ENCODE measurements around the gene DENND2C.

The DENND2C gene

GRCh38 chr1:114688526-114688925 is 18.7 kb upstream of the DENND2C start:
- no peak overlapping the region for H3K4me3 ChIP-seq (ENCODE audit: control insufficient read depth, low read depth, low read length)
- DNase-seq (ENCODE audit: low read depth), result no peak
- TF ChIP-seq, protein P1, sequence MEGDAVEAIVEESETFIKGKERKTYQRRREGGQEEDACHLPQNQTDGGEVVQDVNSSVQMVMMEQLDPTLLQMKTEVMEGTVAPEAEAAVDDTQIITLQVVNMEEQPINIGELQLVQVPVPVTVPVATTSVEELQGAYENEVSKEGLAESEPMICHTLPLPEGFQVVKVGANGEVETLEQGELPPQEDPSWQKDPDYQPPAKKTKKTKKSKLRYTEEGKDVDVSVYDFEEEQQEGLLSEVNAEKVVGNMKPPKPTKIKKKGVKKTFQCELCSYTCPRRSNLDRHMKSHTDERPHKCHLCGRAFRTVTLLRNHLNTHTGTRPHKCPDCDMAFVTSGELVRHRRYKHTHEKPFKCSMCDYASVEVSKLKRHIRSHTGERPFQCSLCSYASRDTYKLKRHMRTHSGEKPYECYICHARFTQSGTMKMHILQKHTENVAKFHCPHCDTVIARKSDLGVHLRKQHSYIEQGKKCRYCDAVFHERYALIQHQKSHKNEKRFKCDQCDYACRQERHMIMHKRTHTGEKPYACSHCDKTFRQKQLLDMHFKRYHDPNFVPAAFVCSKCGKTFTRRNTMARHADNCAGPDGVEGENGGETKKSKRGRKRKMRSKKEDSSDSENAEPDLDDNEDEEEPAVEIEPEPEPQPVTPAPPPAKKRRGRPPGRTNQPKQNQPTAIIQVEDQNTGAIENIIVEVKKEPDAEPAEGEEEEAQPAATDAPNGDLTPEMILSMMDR (conservative IDR thresholded peaks at IDR 0.05; ENCODE audit: control insufficient read depth, insufficient read depth, low read depth, low read length), result no peak

GRCh38 chr1:114685851-114686250 is 16.0 kb upstream of the DENND2C start:
- no peak for DNase-seq (ENCODE audit: low read depth)
- TF ChIP-seq, protein P1 (conservative IDR thresholded peaks at IDR 0.05; ENCODE audit: control insufficient read depth, insufficient read depth, low read depth, low read length), result no peak
- H3K4me3 ChIP-seq (ENCODE audit: control insufficient read depth, low read depth, low read length), result no peak overlapping the region

DNA sequence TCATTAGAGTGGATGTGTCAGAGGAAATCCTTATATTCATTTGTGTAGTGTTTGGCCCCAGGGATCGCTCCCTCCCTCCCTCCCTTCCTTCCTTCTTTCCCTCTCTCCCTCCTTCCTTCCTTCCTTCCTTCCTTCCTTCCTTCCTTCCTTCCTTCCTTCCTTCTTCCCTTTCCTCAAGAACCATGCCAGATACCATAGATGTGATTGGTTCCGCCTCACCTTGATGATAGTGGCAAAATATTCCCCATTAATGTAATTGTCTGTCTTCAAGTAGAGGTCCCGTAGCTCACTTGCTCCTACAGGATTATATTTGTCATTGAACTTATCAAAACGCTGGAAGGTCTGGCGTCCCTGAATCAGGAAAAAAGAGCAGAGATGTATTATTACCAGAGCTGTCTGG is 7.8 kb upstream of the DENND2C start:
- TF ChIP-seq, protein P1 (conservative IDR thresholded peaks at IDR 0.05; ENCODE audit: control insufficient read depth, insufficient read depth, low read depth, low read length), result no peak
- no peak for DNase-seq (ENCODE audit: low read depth)
- H3K4me3 ChIP-seq (ENCODE audit: control insufficient read depth, low read depth, low read length), result no peak overlapping the region

- H3K4me3 ChIP-seq (ENCODE audit: control insufficient read depth, low read depth, low read length), result no peak overlapping the region
- DNase-seq (ENCODE audit: low read depth), result no peak
- TF ChIP-seq, protein P1 (conservative IDR thresholded peaks at IDR 0.05; ENCODE audit: control insufficient read depth, insufficient read depth, low read depth, low read length), result no peak
These were observed 6.3 kb upstream of the DENND2C start for GRCh38 chr1:114676115-114676514.

- no peak overlapping the region for H3K4me3 ChIP-seq (ENCODE audit: control insufficient read depth, low read depth, low read length)
- DNase-seq (ENCODE audit: low read depth), result no peak
- TF ChIP-seq, protein P1 (conservative IDR thresholded peaks at IDR 0.05; ENCODE audit: control insufficient read depth, insufficient read depth, low read depth, low read length), result no peak
These were observed 2.1 kb upstream of the DENND2C start for GRCh38 chr1:114671939-114672275.

- DNase-seq (ENCODE audit: low read depth), result peak; percentile 35
- TF ChIP-seq, protein P1 (conservative IDR thresholded peaks at IDR 0.05; ENCODE audit: control insufficient read depth, insufficient read depth, low read depth, low read length), result peak; percentile 31
- H3K4me3 ChIP-seq (ENCODE audit: control insufficient read depth, low read depth, low read length), result no peak overlapping the region
These were observed 1.4 kb upstream of the DENND2C start for GRCh38 chr1:114671011-114671938.
